Ectodermal cell (in vitro differentiated cells): ENCODE results near the gene CADPS.

ENCODE experiments used
- H3K27ac ChIP-seq: 2 replicates; pipeline ENCODE4 v1.7.0; 2013; ENCODE audit warnings: mild to moderate bottlenecking, low read depth, low read length; ENCODE audit not compliant: insufficient read depth, poor library complexity, severe bottlenecking
- H3K27me3 ChIP-seq: 2 replicates; pipeline ENCODE4 v1.7.0; 2013; ENCODE audit warnings: mild to moderate bottlenecking, low read length; ENCODE audit not compliant: insufficient read depth, control insufficient read depth, poor library complexity, severe bottlenecking
- H3K36me3 ChIP-seq: one replicate; pipeline ENCODE4 v1.7.0; 2013; ENCODE audit warnings: low read length; ENCODE audit not compliant: control insufficient read depth, insufficient read depth
- H3K4me1 ChIP-seq: one replicate; pipeline ENCODE4 v1.7.0; 2013; ENCODE audit warnings: low read length; ENCODE audit not compliant: control insufficient read depth, insufficient read depth
- H3K4me3 ChIP-seq: 2 replicates; pipeline ENCODE4 v1.7.0; 2013; ENCODE audit warnings: low read depth, low read length, control low read depth; ENCODE audit not compliant: insufficient read depth
- H3K9me3 ChIP-seq: 2 replicates; pipeline ENCODE4 v1.7.0; 2013; ENCODE audit warnings: mild to moderate bottlenecking, low read length, moderate library complexity; ENCODE audit not compliant: control insufficient read depth
- WGBS, 2 experiments: methylation state at CpG; one replicate each; pipeline ENCODE4 v1.1.7; 2013; ENCODE audit warnings: missing lambda C conversion rate in 2 of 2; 5-methylcytosine and 5-hydroxymethylcytosine counted together

The CADPS gene

GRCh38 chr3:62758296-62759066, 116.7 kb downstream of the CADPS start:
- WGBS, 2 experiments, result 92 to 94% methylated on average over 3 of the region's 3 CpGs
- Histone ChIP-seq H3K27ac (no peak overlapping the region), H3K36me3 (no peaks in the 10 kb centered on the region), H3K4me1 (no peaks in the 10 kb centered on the region), H3K9me3 (no peaks in the 10 kb centered on the region), H3K4me3 (no peak overlapping the region), H3K27me3 (no peaks in the 10 kb centered on the region)

- Histone ChIP-seq H3K9me3 (no peaks in the 10 kb centered on the region), H3K4me1 (no peaks in the 10 kb centered on the region), H3K27ac (no peak overlapping the region), H3K4me3 (no peak overlapping the region), H3K36me3 (no peaks in the 10 kb centered on the region), H3K27me3 (no peaks in the 10 kb centered on the region)
- 88 to 92% methylated on average over 4 of the region's 4 CpGs for WGBS, 2 experiments
These were observed 118.2 kb downstream of the CADPS start for GRCh38 chr3:62757045-62757444.

GRCh38 chr3:62755285-62755684, 119.9 kb downstream of the CADPS start:
- WGBS, 2 experiments, result 93% methylated on average over 8 of the region's 8 CpGs
- no peaks in the 10 kb centered on the region for H3K4me1 ChIP-seq
- H3K4me3 ChIP-seq, result no peak overlapping the region
- H3K36me3 ChIP-seq, result no peaks in the 10 kb centered on the region
- H3K9me3 ChIP-seq, result no peaks in the 10 kb centered on the region
- no peaks in the 10 kb centered on the region for H3K27me3 ChIP-seq
- H3K27ac ChIP-seq, result no peak overlapping the region

- Histone ChIP-seq H3K36me3 (no peaks in the 10 kb centered on the region), H3K4me3 (no peak overlapping the region), H3K27ac (no peak overlapping the region), H3K9me3 (no peaks in the 10 kb centered on the region), H3K4me1 (no peaks in the 10 kb centered on the region), H3K27me3 (no peaks in the 10 kb centered on the region)
- 87 to 91% methylated on average over 2 of the region's 2 CpGs for WGBS, 2 experiments
These were observed 125.6 kb downstream of the CADPS start for GRCh38 chr3:62749657-62750056.

- no peaks in the 10 kb centered on the region for H3K27me3 ChIP-seq
- 92 to 93% methylated on average over 4 of the region's 4 CpGs for WGBS, 2 experiments
- no peaks in the 10 kb centered on the region for H3K36me3 ChIP-seq
- no peak overlapping the region for H3K4me3 ChIP-seq
- no peaks in the 10 kb centered on the region for H3K4me1 ChIP-seq
- no peaks in the 10 kb centered on the region for H3K9me3 ChIP-seq
- no peak overlapping the region for H3K27ac ChIP-seq
These were observed 126.1 kb downstream of the CADPS start for GRCh38 chr3:62749130-62749529.

- no peak overlapping the region for H3K27ac ChIP-seq
- no peaks in the 10 kb centered on the region for H3K36me3 ChIP-seq
- WGBS, 2 experiments, result 89 to 95% methylated on average over 3 of the region's 3 CpGs
- no peaks in the 10 kb centered on the region for H3K9me3 ChIP-seq
- H3K4me1 ChIP-seq, result no peaks in the 10 kb centered on the region
- H3K4me3 ChIP-seq, result no peak overlapping the region
- H3K27me3 ChIP-seq, result no peaks in the 10 kb centered on the region
These were observed 137.8 kb downstream of the CADPS start for GRCh38 chr3:62737449-62737848.

- Histone ChIP-seq H3K36me3 (no peaks in the 10 kb centered on the region), H3K4me3 (no peak overlapping the region), H3K4me1 (no peaks in the 10 kb centered on the region), H3K27me3 (no peaks in the 10 kb centered on the region), H3K9me3 (no peaks in the 10 kb centered on the region), H3K27ac (no peak overlapping the region)
- WGBS, 2 experiments, result 97 to 100% methylated on average over 1 of the region's 1 CpG
These were observed 139.7 kb downstream of the CADPS start for GRCh38 chr3:62735510-62735909.

- no peak overlapping the region for H3K27ac ChIP-seq
- WGBS, 2 experiments, result 95 to 96% methylated on average over 5 of the region's 5 CpGs
- H3K9me3 ChIP-seq, result no peaks in the 10 kb centered on the region
These were observed 142.9 kb downstream of the CADPS start for GRCh38 chr3:62732183-62732904.

GRCh38 chr3:62727981-62728380, 147.2 kb downstream of the CADPS start:
- no peaks in the 10 kb centered on the region for H3K36me3 ChIP-seq
- peaks cover 11% of the 10 kb centered on the region for H3K4me1 ChIP-seq
- 81 to 89% methylated on average over 4 to 5 of the region's 5 CpGs for WGBS, 2 experiments
- H3K9me3 ChIP-seq, result no peaks in the 10 kb centered on the region
- no peak overlapping the region for H3K27ac ChIP-seq
- H3K27me3 ChIP-seq, result no peaks in the 10 kb centered on the region
- no peak overlapping the region for H3K4me3 ChIP-seq

More at GRCh38 chr3:62732183-62732904, 142.9 kb downstream of the CADPS start:
- H3K36me3 ChIP-seq, result no peaks in the 10 kb centered on the region
- no peak overlapping the region for H3K4me3 ChIP-seq
- H3K27me3 ChIP-seq, result no peaks in the 10 kb centered on the region
- peaks cover 5% of the 10 kb centered on the region for H3K4me1 ChIP-seq

GRCh38 chr3:62727536-62727935, 147.7 kb downstream of the CADPS start:
- Histone ChIP-seq H3K27me3 (no peaks in the 10 kb centered on the region), H3K27ac (no peak overlapping the region), H3K4me3 (no peak overlapping the region), H3K36me3 (no peaks in the 10 kb centered on the region), H3K9me3 (no peaks in the 10 kb centered on the region), H3K4me1 (peaks cover 11% of the 10 kb centered on the region)
- WGBS, 2 experiments, result 11 to 38% methylated on average over 1 of the region's 1 CpG
